GM13977 (cell line): Measurements from ENCODE around the gene KIF26A.

Source experiments
- DNase-seq: peaks from one replicate; pipeline ENCODE4 v3.0.0; 2012; ENCODE audit warnings: low spot score
- in situ Hi-C: fragments of 300-500 bp; cut with MboI; formaldehyde crosslinking; loops from one replicate; pipeline ENCODE4 v1.12.0; 2022; ENCODE audit warnings: low sequenced_read_pairs, low pct_unique_long_range_greater_than_20kb, mixed read lengths, inconsistent platforms; ENCODE audit not compliant: unreplicated experiment
- TF ChIP-seq, protein P1 (sequence below): IDR thresholded peaks from 2 replicates; pipeline ENCODE4 v1.5.1; 2012; ENCODE audit warnings: mild to moderate bottlenecking, control low read depth; ENCODE audit not compliant: insufficient read depth; ENCODE audit errors: extremely low read depth, missing control alignments

Gene KIF26A

GRCh38 chr14:104131968-104132732 lies 6.2 kb upstream of the KIF26A start:
- no peak for DNase-seq
- TF ChIP-seq, protein P1, sequence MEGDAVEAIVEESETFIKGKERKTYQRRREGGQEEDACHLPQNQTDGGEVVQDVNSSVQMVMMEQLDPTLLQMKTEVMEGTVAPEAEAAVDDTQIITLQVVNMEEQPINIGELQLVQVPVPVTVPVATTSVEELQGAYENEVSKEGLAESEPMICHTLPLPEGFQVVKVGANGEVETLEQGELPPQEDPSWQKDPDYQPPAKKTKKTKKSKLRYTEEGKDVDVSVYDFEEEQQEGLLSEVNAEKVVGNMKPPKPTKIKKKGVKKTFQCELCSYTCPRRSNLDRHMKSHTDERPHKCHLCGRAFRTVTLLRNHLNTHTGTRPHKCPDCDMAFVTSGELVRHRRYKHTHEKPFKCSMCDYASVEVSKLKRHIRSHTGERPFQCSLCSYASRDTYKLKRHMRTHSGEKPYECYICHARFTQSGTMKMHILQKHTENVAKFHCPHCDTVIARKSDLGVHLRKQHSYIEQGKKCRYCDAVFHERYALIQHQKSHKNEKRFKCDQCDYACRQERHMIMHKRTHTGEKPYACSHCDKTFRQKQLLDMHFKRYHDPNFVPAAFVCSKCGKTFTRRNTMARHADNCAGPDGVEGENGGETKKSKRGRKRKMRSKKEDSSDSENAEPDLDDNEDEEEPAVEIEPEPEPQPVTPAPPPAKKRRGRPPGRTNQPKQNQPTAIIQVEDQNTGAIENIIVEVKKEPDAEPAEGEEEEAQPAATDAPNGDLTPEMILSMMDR, result no peak
- in situ Hi-C loops, result no loop called here

- DNase-seq, result no peak
- TF ChIP-seq, protein P1, result no peak
- in situ Hi-C loops, result no loop called here
Measured at GRCh38 chr14:104132981-104133380, 5.4 kb upstream of the KIF26A start.

- TF ChIP-seq, protein P1, result no peak
- no peak for DNase-seq
- in situ Hi-C loops, result no loop called here
Measured at GRCh38 chr14:104133496-104133895, 4.9 kb upstream of the KIF26A start.

GRCh38 chr14:104134061-104134965 lies 4.1 kb upstream of the KIF26A start:
- in situ Hi-C loops, result no loop called here
- TF ChIP-seq, protein P1, result no peak
- no peak for DNase-seq

GRCh38 chr14:104135121-104135903 lies 3.1 kb upstream of the KIF26A start:
- TF ChIP-seq, protein P1, result peak; percentile 27
- in situ Hi-C loops, result no loop called here
- DNase-seq, result no peak

GRCh38 chr14:104135904-104136471 lies 2.4 kb upstream of the KIF26A start:
- DNase-seq, result no peak
- in situ Hi-C loops, result no loop called here
- TF ChIP-seq, protein P1, result no peak
